Cardiac muscle cell (in vitro differentiated cells and primary cell): ENCODE results near the gene MORF4L1. TPM values are rescaled to one million over a fixed set of nuclear protein-coding genes. Genes with fewer than 3 reads are reported as not detected.
"Not testable (repeated sequence)": the region's sequence is repeated elsewhere in the genome, so short reads cannot be mapped to it uniquely, and the experiment has no call there.

Experiments used
- DNase-seq, 2 donors: peaks; one replicate each; pipeline versions ENCODE4 v3.0.0 to v3.0.0-alpha.2; 2010 to 2017; ENCODE audit warnings: low read depth in 1 of 2, low spot score in 1 of 2
- H3K27ac ChIP-seq: fragments of 200-600 bp; sonication (generic); 2 replicates; pipeline ENCODE4 v1.5.1; 2016
- H3K27me3 ChIP-seq: fragments of 200-600 bp; sonication (generic); 2 replicates; pipeline ENCODE4 v1.6.0; 2016; ENCODE audit warnings: control low read depth
- H3K36me3 ChIP-seq: fragments of 200-600 bp; sonication (generic); 2 replicates; pipeline ENCODE4 v1.5.1; 2016; ENCODE audit warnings: control low read depth
- H3K4me1 ChIP-seq: fragments of 200-600 bp; sonication (generic); 2 replicates; pipeline ENCODE4 v1.8.1; 2017; ENCODE audit warnings: low read depth, mild to moderate bottlenecking, mixed run types
- H3K4me3 ChIP-seq: fragments of 200-600 bp; sonication (generic); 2 replicates; pipeline ENCODE4 v1.5.1; 2016; ENCODE audit warnings: mild to moderate bottlenecking
- H3K9me3 ChIP-seq: fragments of 200-600 bp; sonication (generic); 2 replicates; pipeline ENCODE4 v1.5.1; 2017; ENCODE audit warnings: low read depth, mild to moderate bottlenecking, control low read depth
- polyA plus RNA-seq: library from polyadenylated mRNA; unstranded; fragments of >200 nt; fragmentation: Nextera tagmentation; extraction: Ambion mirVana; gene quantifications from 2 replicates; pipeline ENCODE4 v1.2.1, GENCODE V29; 2016
- total RNA-seq: library from RNA; depleted of rRNA; stranded (reverse); fragments of >200 nt; gene quantifications from 2 replicates; pipeline ENCODE4 v1.2.3, GENCODE V29; 2016
- TF ChIP-seq, protein P1 (sequence below): IDR thresholded peaks from 2 replicates; pipeline ENCODE4 v1.5.1; 2012; ENCODE audit warnings: low read depth, mild to moderate bottlenecking, low read length

Gene MORF4L1
- total and polyA plus RNA-seq, 2 experiments from 2014 or later = 625 to 760 TPM

DNA sequence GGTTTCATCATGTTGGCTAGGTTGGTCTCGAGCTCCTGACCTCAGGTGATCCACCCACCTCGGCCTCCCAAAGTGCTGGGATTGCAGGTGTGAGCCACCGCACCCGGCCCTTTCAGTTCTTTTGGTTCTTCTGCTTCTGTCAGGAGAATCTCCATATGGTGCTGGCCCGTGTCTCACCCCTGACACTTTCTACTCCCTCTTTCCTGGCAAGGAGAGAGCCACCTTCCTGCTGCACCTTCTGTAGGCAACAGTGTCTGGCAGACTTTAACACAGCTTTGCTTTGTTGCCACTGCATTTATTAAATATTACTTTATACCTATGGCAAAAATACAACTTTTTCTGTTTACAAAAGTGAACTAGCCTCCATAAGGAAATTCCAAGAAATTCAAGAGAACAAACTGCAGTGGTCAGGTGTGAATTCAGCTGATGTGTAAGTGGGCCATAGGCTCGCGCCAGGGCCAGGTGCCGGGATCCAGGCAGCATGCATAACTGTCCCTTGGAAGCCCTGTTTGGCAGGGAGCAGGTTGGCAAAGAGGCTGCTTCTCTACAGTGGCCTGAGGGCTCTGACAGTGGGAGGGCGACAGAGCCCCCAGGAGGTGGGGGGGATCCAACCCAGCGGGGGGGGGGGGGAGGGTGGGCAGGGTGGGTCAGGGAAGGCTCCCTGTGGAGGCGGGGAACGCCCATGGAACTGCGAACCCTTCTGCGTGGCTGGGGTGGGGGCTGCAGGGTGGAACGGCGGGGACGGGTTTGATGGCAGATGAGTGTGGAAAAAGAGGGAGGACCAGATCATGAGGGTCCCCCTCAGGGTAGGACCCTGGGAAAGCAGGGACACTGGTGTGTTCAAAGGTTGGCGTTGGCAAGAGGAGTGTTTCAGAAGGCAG, 51.0 kb downstream of the MORF4L1 start:
- H3K4me1 ChIP-seq = no peaks in the 10 kb centered on the region
- no peaks in the 10 kb centered on the region for H3K9me3 ChIP-seq
- DNase-seq = no peak
- H3K27me3 ChIP-seq = no peaks in the 10 kb centered on the region
- H3K27ac ChIP-seq = no peak overlapping the region
- H3K36me3 ChIP-seq = peaks cover 9% of the 10 kb centered on the region
- H3K4me3 ChIP-seq = no peak overlapping the region
- TF ChIP-seq, protein P1, sequence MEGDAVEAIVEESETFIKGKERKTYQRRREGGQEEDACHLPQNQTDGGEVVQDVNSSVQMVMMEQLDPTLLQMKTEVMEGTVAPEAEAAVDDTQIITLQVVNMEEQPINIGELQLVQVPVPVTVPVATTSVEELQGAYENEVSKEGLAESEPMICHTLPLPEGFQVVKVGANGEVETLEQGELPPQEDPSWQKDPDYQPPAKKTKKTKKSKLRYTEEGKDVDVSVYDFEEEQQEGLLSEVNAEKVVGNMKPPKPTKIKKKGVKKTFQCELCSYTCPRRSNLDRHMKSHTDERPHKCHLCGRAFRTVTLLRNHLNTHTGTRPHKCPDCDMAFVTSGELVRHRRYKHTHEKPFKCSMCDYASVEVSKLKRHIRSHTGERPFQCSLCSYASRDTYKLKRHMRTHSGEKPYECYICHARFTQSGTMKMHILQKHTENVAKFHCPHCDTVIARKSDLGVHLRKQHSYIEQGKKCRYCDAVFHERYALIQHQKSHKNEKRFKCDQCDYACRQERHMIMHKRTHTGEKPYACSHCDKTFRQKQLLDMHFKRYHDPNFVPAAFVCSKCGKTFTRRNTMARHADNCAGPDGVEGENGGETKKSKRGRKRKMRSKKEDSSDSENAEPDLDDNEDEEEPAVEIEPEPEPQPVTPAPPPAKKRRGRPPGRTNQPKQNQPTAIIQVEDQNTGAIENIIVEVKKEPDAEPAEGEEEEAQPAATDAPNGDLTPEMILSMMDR = no peak

DNA sequence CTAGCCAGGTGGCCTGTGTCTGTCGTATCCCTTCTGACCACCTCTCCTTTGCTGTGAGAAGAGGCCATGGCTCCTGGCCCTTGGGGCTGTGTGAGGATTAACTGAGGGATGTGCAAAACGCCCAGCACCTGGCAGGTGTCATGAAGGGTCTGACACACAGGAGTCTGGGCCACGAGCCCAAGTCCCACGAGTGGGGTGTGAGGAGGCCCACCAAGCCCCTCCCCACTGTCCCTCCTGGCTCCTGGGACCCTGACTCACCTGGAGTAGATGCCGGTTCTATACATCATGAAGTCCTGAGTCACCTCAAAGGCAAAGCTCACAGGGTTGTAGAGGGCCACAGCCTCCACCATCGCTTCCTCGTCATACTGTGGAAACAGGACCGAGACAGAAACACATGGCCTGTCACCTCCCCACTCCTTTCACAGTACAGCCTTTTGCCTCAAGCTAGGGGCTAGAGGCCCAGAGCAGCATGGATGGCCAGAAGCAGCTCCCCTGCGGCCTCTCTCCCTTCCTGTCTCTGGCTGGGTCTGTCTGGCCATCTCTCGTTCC, 52.5 kb downstream of the MORF4L1 start:
- Histone ChIP-seq H3K4me3 (no peak overlapping the region), H3K27me3 (no peaks in the 10 kb centered on the region), H3K9me3 (no peaks in the 10 kb centered on the region), H3K36me3 (peaks cover 9% of the 10 kb centered on the region), H3K4me1 (no peaks in the 10 kb centered on the region), H3K27ac (no peak overlapping the region)
- no peak for DNase-seq
- TF ChIP-seq, protein P1 = no peak

- peaks cover 6% of the 10 kb centered on the region for H3K36me3 ChIP-seq
- H3K27ac ChIP-seq = no peak overlapping the region
- H3K4me1 ChIP-seq = no peaks in the 10 kb centered on the region
- H3K9me3 ChIP-seq = no peaks in the 10 kb centered on the region
- no peaks in the 10 kb centered on the region for H3K27me3 ChIP-seq
- H3K4me3 ChIP-seq = no peak overlapping the region
- TF ChIP-seq, protein P1 = no peak
- DNase-seq = no peak
These were observed 53.5 kb downstream of the MORF4L1 start for GRCh38 chr15:78925956-78926743.

GRCh38 chr15:78927077-78927790, 54.5 kb downstream of the MORF4L1 start:
- DNase-seq = no peak
- TF ChIP-seq, protein P1 = no peak

DNA sequence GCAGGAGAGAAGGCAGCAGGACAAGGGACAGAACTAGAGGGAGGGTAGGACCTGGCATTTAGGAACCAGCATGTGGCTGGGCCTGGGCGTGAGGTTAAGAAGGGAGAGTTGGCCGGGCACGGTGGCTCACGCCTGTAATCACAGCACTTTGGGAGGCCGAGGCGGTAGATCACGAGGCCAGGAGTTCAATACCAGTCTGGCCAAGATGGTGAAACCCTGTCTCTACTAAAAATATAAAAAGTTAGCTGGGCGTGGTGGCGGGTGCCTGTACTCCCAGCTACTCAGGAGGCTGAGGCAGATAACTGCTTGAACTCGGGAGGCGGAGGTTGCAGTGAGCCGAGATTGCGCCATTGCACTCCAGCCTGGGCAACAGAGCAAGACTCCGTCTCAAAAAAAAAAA, 55.5 kb downstream of the MORF4L1 start:
- not testable (repeated sequence) for DNase-seq, H3K4me3 ChIP-seq, H3K9me3 ChIP-seq, H3K27me3 ChIP-seq, H3K4me1 ChIP-seq, H3K36me3 ChIP-seq, H3K27ac ChIP-seq

More at GRCh38 chr15:78927077-78927790, 54.5 kb downstream of the MORF4L1 start:
- Histone ChIP-seq H3K4me3 (no peak overlapping the region), H3K36me3 (no peaks in the 10 kb centered on the region), H3K27me3 (no peaks in the 10 kb centered on the region), H3K9me3 (no peaks in the 10 kb centered on the region), H3K27ac (no peak overlapping the region), H3K4me1 (no peaks in the 10 kb centered on the region)
